Thoracic aorta (tissue), 2 donors: ENCODE measurements around the gene ABCD4. TPM values are rescaled to one million over a fixed set of nuclear protein-coding genes. Genes with fewer than 3 reads are reported as not detected.

Source experiments
- ATAC-seq: fragments of 150-250 bp; one replicate; pipeline ENCODE4 v1.8.0; 2017; ENCODE audit warnings: low read depth; ENCODE audit not compliant: insufficient number of reproducible peaks, low FRiP score
- DNase-seq: peaks from one replicate; pipeline ENCODE4 v3.0.0-alpha.2; 2020; ENCODE audit warnings: low spot score
- H3K27ac ChIP-seq, 2 donors: fragments of 200-600 bp; sonication (generic); 1 replicate in 1 of 2; 2 replicates in 1 of 2; pipeline ENCODE4 v1.5.1; 2016; ENCODE audit warnings: mild to moderate bottlenecking in 2 of 2, moderate library complexity in 2 of 2
- H3K27me3 ChIP-seq: fragments of 200-600 bp; sonication (generic); replicated peaks from 2 replicates; pipeline ENCODE4 v1.6.0; 2016; ENCODE audit warnings: mild to moderate bottlenecking; ENCODE audit not compliant: insufficient read depth
- H3K36me3 ChIP-seq: fragments of 200-600 bp; sonication (generic); one replicate; pipeline ENCODE4 v1.5.1; 2016
- H3K4me1 ChIP-seq, 2 donors: fragments of 200-600 bp; sonication (generic); 1 replicate in 1 of 2; 2 replicates in 1 of 2; pipeline versions ENCODE4 v1.5.1 to v1.6.0; 2016; ENCODE audit warnings: low read depth in 2 of 2, mild to moderate bottlenecking in 1 of 2; ENCODE audit not compliant: control insufficient read depth in 1 of 2
- H3K4me3 ChIP-seq: fragments of 200-600 bp; sonication (generic); 2 replicates; pipeline ENCODE4 v1.5.1; 2016; ENCODE audit warnings: mild to moderate bottlenecking
- H3K9me3 ChIP-seq: fragments of 200-600 bp; sonication (generic); 2 replicates; pipeline ENCODE4 v1.5.1; 2016
- CTCF ChIP-seq: fragments of 200-600 bp; sonication (generic); IDR thresholded peaks from one replicate; pipeline ENCODE4 v1.5.1; 2019; ENCODE audit warnings: antibody characterized with exemption
- total RNA-seq, 2 donors: library from RNA; depleted of rRNA; stranded (reverse); fragments of >200 nt; gene quantifications; one replicate each; pipeline versions ENCODE4 v1.1.0 to v1.2.3, GENCODE V29; 2016

ABCD4 gene
- total RNA-seq, 2 donors from 2014 or later: 47.7 to 62.4 TPM

DNA sequence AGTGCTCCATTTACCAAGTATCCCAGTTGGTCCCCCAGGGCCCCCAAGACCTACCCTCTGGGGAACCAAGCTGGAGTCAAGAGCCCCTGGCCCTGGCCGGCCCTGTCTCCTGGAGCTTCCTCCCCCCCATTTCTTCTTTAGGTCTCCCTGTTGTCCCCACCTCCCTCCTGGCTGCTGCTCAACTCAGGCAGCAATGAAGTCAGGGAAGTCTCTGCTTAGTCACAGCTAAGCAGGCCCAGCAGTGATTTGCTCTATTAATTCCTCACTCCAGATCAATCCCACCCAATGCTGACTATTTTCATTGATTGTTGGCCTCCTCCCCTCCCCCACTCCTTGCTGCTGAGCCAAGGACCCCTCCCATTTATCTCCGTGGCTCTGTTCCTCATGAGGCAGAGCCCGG is 35.1 kb downstream of the ABCD4 start:
- Histone ChIP-seq H3K27me3 (no peaks in the 10 kb centered on the region), H3K4me3 (no peak overlapping the region), H3K27ac (no peak overlapping the region), H3K36me3 (no peaks in the 10 kb centered on the region), H3K4me1 (no peaks in the 10 kb centered on the region), H3K9me3 (no peaks in the 10 kb centered on the region)
- DNase-seq: no peak
- no peak for TF ChIP-seq CTCF
- no peak for ATAC-seq

DNA sequence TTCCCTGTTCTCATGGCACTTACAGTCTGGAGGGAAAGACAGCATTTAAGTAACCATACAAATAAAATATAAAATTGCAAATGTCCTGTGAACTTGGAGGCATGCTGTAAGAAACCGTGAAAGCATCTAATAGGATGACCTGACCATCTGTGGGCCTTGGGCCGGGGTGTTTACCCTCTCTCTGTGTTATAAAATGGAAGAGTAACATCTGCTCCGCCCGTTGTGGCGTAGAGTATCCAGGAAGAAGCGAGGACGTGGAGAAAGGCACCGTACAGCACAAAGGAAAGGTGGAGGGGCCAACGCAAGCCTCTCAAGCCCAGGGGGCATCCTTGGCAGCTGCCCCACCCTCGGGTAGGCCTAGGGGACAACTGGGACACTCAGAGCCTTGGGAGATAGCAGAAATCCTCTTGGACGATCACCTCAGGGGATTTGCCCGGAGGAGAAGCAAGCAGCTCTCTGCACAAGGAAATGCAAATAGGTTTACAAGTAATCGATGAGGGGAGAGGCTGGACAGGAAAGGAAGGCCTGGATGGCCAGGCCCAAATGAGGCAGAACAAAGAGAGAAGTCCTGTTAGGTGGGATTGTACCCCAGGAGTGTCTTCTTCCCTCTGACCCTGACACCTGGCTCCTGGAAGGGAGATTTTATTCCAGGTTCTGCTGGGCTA is 37.3 kb downstream of the ABCD4 start:
- Histone ChIP-seq H3K27me3 (no peaks in the 10 kb centered on the region), H3K27ac (no peak overlapping the region), H3K9me3 (no peaks in the 10 kb centered on the region), H3K36me3 (no peaks in the 10 kb centered on the region), H3K4me1 (no peaks in the 10 kb centered on the region), H3K4me3 (no peak overlapping the region)
- ATAC-seq: no peak
- TF ChIP-seq CTCF: no peak
- DNase-seq: no peak

GRCh38 chr14:74263921-74264320 is 38.8 kb downstream of the ABCD4 start:
- no peak for TF ChIP-seq CTCF
- no peaks in the 10 kb centered on the region for H3K9me3 ChIP-seq
- H3K27me3 ChIP-seq: no peaks in the 10 kb centered on the region
- no peak overlapping the region for H3K4me3 ChIP-seq
- no peak overlapping the region for H3K27ac ChIP-seq
- ATAC-seq (no peak), DNase-seq (no peak)
- no peaks in the 10 kb centered on the region for H3K36me3 ChIP-seq
- H3K4me1 ChIP-seq: no peaks in the 10 kb centered on the region

GRCh38 chr14:74263181-74263580 is 39.6 kb downstream of the ABCD4 start:
- no peaks in the 10 kb centered on the region for H3K9me3 ChIP-seq
- H3K4me3 ChIP-seq: no peak overlapping the region
- H3K36me3 ChIP-seq: no peaks in the 10 kb centered on the region
- ATAC-seq (no peak), DNase-seq (no peak)
- H3K27me3 ChIP-seq: no peaks in the 10 kb centered on the region
- H3K27ac ChIP-seq: no peak overlapping the region
- TF ChIP-seq CTCF: no peak
- peaks cover 2 to 3% of the 10 kb centered on the region in 2 donors for H3K4me1 ChIP-seq

DNA sequence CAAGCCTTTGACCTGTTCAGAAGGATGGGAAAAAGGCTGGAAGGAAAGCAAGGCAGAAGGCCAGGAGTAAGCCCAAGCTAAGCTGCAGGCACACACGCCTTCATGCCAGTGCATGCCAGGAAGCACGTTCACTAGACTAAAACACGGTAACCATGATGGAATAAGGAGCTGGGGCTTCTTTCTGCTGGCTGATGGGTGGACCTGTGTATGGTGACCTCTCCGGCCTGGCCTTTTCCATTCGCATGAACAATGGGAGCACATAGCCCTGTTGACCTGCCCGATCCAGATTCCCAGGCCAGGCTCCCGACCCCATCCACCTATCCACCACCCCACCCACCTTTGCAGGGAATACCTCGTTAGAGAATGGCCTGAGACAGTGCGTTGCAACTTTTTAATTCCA is 40.7 kb downstream of the ABCD4 start:
- ATAC-seq (no peak), DNase-seq (no peak)
- no peaks in the 10 kb centered on the region for H3K36me3 ChIP-seq
- no peak for TF ChIP-seq CTCF
- H3K4me3 ChIP-seq: no peak overlapping the region
- H3K4me1 ChIP-seq: peaks cover 9 to 11% of the 10 kb centered on the region in 2 donors
- no peaks in the 10 kb centered on the region for H3K9me3 ChIP-seq
- H3K27ac ChIP-seq: no peak overlapping the region
- H3K27me3 ChIP-seq: no peaks in the 10 kb centered on the region
